ENCODE data around the gene GFM2.
"Not testable (repeated sequence)": the region's sequence is repeated elsewhere in the genome, so short reads cannot be mapped to it uniquely, and the experiment has no call there.

Gene GFM2

GRCh38 chr5:74766849-74767578 lies at the start of gene GFM2, which contains the start of gene NSA2:
Gene GFM2, minus strand, starts transcription at chr5:74767117. Its CDS starts 3,375 bp downstream, at chr5:74763742.
Gene NSA2, plus strand, starts transcription at chr5:74767249. Its CDS starts 112 bp downstream, at chr5:74767361.
- peak within 1 kb of the TSS; percentile 92 for H3K4me3 ChIP-seq (ENCODE audit: low read depth, low read length)
- no peak for TF ChIP-seq CTCF (IDR thresholded peaks at IDR 0.05; ENCODE audit: low read depth, low read length)

GRCh38 chr5:74810915-74811314 lies 44.0 kb upstream of the GFM2 start:
- no peak overlapping the region for H3K4me3 ChIP-seq (ENCODE audit: low read depth, low read length)
- no peak for TF ChIP-seq CTCF (IDR thresholded peaks at IDR 0.05; ENCODE audit: low read depth, low read length)

GRCh38 chr5:74801941-74802340 lies 35.0 kb upstream of the GFM2 start:
- no peak overlapping the region for H3K4me3 ChIP-seq (ENCODE audit: low read depth, low read length)
- TF ChIP-seq CTCF (IDR thresholded peaks at IDR 0.05; ENCODE audit: low read depth, low read length): no peak

- TF ChIP-seq CTCF (IDR thresholded peaks at IDR 0.05; ENCODE audit: low read depth, low read length): no peak
- H3K4me3 ChIP-seq (ENCODE audit: low read depth, low read length): no peak overlapping the region
These were observed 34.3 kb upstream of the GFM2 start for GRCh38 chr5:74801197-74801596.

GRCh38 chr5:74798977-74799911 lies 32.3 kb upstream of the GFM2 start:
- no peak for TF ChIP-seq CTCF (IDR thresholded peaks at IDR 0.05; ENCODE audit: low read depth, low read length)
- H3K4me3 ChIP-seq (ENCODE audit: low read depth, low read length): no peak overlapping the region

GRCh38 chr5:74791669-74792068 lies 24.8 kb upstream of the GFM2 start:
- H3K4me3 ChIP-seq (ENCODE audit: low read depth, low read length): not testable (repeated sequence)

- no peak for TF ChIP-seq CTCF (IDR thresholded peaks at IDR 0.05; ENCODE audit: low read depth, low read length)
These were observed 20.5 kb upstream of the GFM2 start for GRCh38 chr5:74787424-74787823.

More at GRCh38 chr5:74787424-74787823, 20.5 kb upstream of the GFM2 start:
- H3K4me3 ChIP-seq (ENCODE audit: low read depth, low read length): no peak overlapping the region

Measured in WI38 (cell line).